Liver (tissue), 9 donors: ENCODE results near the gene SLX9. TPM values are rescaled to one million over a fixed set of nuclear protein-coding genes. Genes with fewer than 3 reads are reported as not detected.

Experiments used
- DNase-seq: peaks from one replicate; pipeline ENCODE4 v3.0.0-alpha.2; 2017; ENCODE audit warnings: low spot score
- H3K27ac ChIP-seq, 2 donors: one replicate each; pipeline ENCODE4 v1.7.0; 2013; ENCODE audit warnings: inconsistent platforms in 2 of 2, low read length in 2 of 2, control low read depth in 1 of 2, low read depth in 1 of 2, mild to moderate bottlenecking in 1 of 2
- H3K27me3 ChIP-seq, 4 donors: one replicate each; pipeline versions ENCODE4 v1.6.1 to v1.7.0; 2013; ENCODE audit warnings: low read length in 3 of 4, inconsistent platforms in 1 of 4, mild to moderate bottlenecking in 1 of 4, moderate library complexity in 1 of 4; ENCODE audit not compliant: control insufficient read depth in 4 of 4, insufficient read depth in 4 of 4
- H3K36me3 ChIP-seq, 4 donors: one replicate each; pipeline versions ENCODE4 v1.6.1 to v1.7.0; 2013; ENCODE audit warnings: low read length in 3 of 4, mild to moderate bottlenecking in 3 of 4, low read depth in 1 of 4, moderate library complexity in 1 of 4; ENCODE audit not compliant: control insufficient read depth in 4 of 4, insufficient read depth in 3 of 4
- H3K4me1 ChIP-seq, 4 donors: one replicate each; pipeline versions ENCODE4 v1.6.1 to v1.7.0; 2013; ENCODE audit warnings: low read length in 3 of 4, mild to moderate bottlenecking in 3 of 4, moderate library complexity in 1 of 4; ENCODE audit not compliant: control insufficient read depth in 4 of 4, insufficient read depth in 4 of 4
- H3K4me3 ChIP-seq, 3 donors: one replicate each; pipeline versions ENCODE4 v1.6.1 to v1.7.0; 2013; ENCODE audit warnings: low read length in 3 of 3, control low read depth in 1 of 3, low read depth in 1 of 3, mild to moderate bottlenecking in 1 of 3
- H3K9ac ChIP-seq, 2 donors: one replicate each; pipeline ENCODE4 v1.7.0; 2013; ENCODE audit warnings: low read length in 2 of 2, mild to moderate bottlenecking in 2 of 2, moderate library complexity in 2 of 2, control low read depth in 1 of 2, low read depth in 1 of 2
- H3K9me3 ChIP-seq, 4 donors: one replicate each; pipeline versions ENCODE4 v1.6.1 to v1.7.0; 2013; ENCODE audit warnings: low read length in 3 of 4; ENCODE audit not compliant: control insufficient read depth in 4 of 4
- ATF3 ChIP-seq: IDR thresholded peaks from 2 replicates; pipeline ENCODE4 v1.6.1; 2016; ENCODE audit warnings: antibody characterized with exemption
- CTCF ChIP-seq: fragments of 150-350 bp; IDR thresholded peaks from 2 replicates; pipeline ENCODE4 v1.5.1; 2017; ENCODE audit warnings: improper control_type of control experiment, low read depth, low read length; ENCODE audit not compliant: missing input control
- EGR1 ChIP-seq, 2 donors: IDR thresholded peaks; 2 replicates each; pipeline ENCODE4 v1.6.1; 2016 to 2018; ENCODE audit warnings: antibody characterized with exemption in 2 of 2, low read depth in 2 of 2
- FOXA1 ChIP-seq: IDR thresholded peaks from 2 replicates; pipeline ENCODE4 v1.6.1; 2016; ENCODE audit warnings: antibody characterized with exemption
- FOXA2 ChIP-seq: IDR thresholded peaks from 2 replicates; pipeline ENCODE4 v1.6.1; 2016; ENCODE audit warnings: antibody characterized with exemption
- GABPA ChIP-seq, 2 donors: IDR thresholded peaks in 1 of 2; conservative IDR thresholded peaks in 1 of 2; 2 replicates each; pipeline ENCODE4 v1.6.1; 2016; ENCODE audit warnings: antibody characterized with exemption in 2 of 2, mild to moderate bottlenecking in 1 of 2, moderate library complexity in 1 of 2
- HNF4A ChIP-seq, 2 donors: conservative IDR thresholded peaks; 2 replicates each; pipeline ENCODE4 v1.6.1; 2016; ENCODE audit warnings: antibody characterized with exemption in 2 of 2, mild to moderate bottlenecking in 2 of 2
- HNF4G ChIP-seq: IDR thresholded peaks from 2 replicates; pipeline ENCODE4 v1.6.1; 2016; ENCODE audit warnings: antibody characterized with exemption
- JUND ChIP-seq, 2 donors: IDR thresholded peaks; 2 replicates each; pipeline ENCODE4 v1.6.1; 2016; ENCODE audit warnings: antibody characterized with exemption in 2 of 2
- MAX ChIP-seq: IDR thresholded peaks from 2 replicates; pipeline ENCODE4 v1.6.1; 2016; ENCODE audit warnings: antibody characterized with exemption
- NR2F2 ChIP-seq: IDR thresholded peaks from 2 replicates; pipeline ENCODE4 v1.6.1; 2016; ENCODE audit warnings: antibody characterized with exemption
- REST ChIP-seq: IDR thresholded peaks from 2 replicates; pipeline ENCODE4 v1.6.1; 2016; ENCODE audit warnings: antibody characterized with exemption, mild to moderate bottlenecking
- RXRA ChIP-seq, 2 donors: IDR thresholded peaks; 2 replicates each; pipeline ENCODE4 v1.6.1; 2017 to 2018; ENCODE audit warnings: antibody characterized with exemption in 2 of 2, mild to moderate bottlenecking in 1 of 2
- SP1 ChIP-seq: IDR thresholded peaks from 2 replicates; pipeline ENCODE4 v1.6.1; 2018; ENCODE audit warnings: antibody characterized with exemption, mild to moderate bottlenecking
- TAF1 ChIP-seq: conservative IDR thresholded peaks from 2 replicates; pipeline ENCODE4 v1.6.1; 2016; ENCODE audit warnings: antibody characterized with exemption, mild to moderate bottlenecking
- YY1 ChIP-seq: IDR thresholded peaks from 2 replicates; pipeline ENCODE4 v1.6.1; 2016; ENCODE audit warnings: antibody characterized with exemption, mild to moderate bottlenecking
- WGBS: extraction: QIAGEN DNeasy Blood & Tissue Kit; methylation state at CpG from one replicate; pipeline ENCODE4 v1.1.7; 2013; 5-methylcytosine and 5-hydroxymethylcytosine counted together
- polyA plus RNA-seq, 2 donors: library from polyadenylated mRNA; stranded (reverse) in 1 of 2; unstranded in 1 of 2; fragments of 200-250 nt in 1 of 2; fragments of >200 nt in 1 of 2; fragmentation: Nextera tagmentation in 1 of 2; extraction: Ambion mirVana in 1 of 2; gene quantifications; one replicate each; pipeline versions ENCODE4 v1.2.1 to v1.2.3, GENCODE V29; 2013 to 2015
- total RNA-seq, 2 donors: library from RNA; depleted of rRNA; stranded (reverse); fragments of >200 nt; gene quantifications; one replicate each; pipeline ENCODE4 v1.2.3, GENCODE V29; 2014
- donor health status: healthy.
- donor health status: healthy.
- donor health status: healthy.
- donor health status: healthy.
- donor health status: healthy.

Gene SLX9
- total and polyA plus RNA-seq, 4 donors: 7.5 to 20.3 (median 12.2) TPM

- peak overlapping the region; percentile 10 to 41 for H3K27ac ChIP-seq
Measured at GRCh38 chr21:44924606-44925377, 15.0 kb upstream of the SLX9 start.

GRCh38 chr21:44925378-44925755 is 14.5 kb upstream of the SLX9 start:
- H3K9ac ChIP-seq: no peak overlapping the region
- H3K4me3 ChIP-seq: no peak overlapping the region
- WGBS: 94% methylated on average over 1 of the region's 1 CpG
- no peaks in the 10 kb centered on the region for H3K36me3 ChIP-seq
- H3K4me1 ChIP-seq: peaks cover 0 to 4% (median 0%) of the 10 kb centered on the region in 4 donors
- TF ChIP-seq JUND (IDR thresholded peaks at IDR 0.05): no peak
- TF ChIP-seq GABPA (IDR thresholded peaks at IDR 0.05 in 1 of 2, conservative IDR thresholded peaks at IDR 0.05 in 1 of 2): no peak
- no peaks in the 10 kb centered on the region for H3K9me3 ChIP-seq
- H3K27me3 ChIP-seq: no peaks in the 10 kb centered on the region
- no peak for DNase-seq
- peak overlapping the region; percentile 10 to 41 for H3K27ac ChIP-seq

More at GRCh38 chr21:44924606-44925377, 15.0 kb upstream of the SLX9 start:
- no peak for DNase-seq
- no peaks in the 10 kb centered on the region for H3K27me3 ChIP-seq
- no peak overlapping the region for H3K4me3 ChIP-seq
- H3K36me3 ChIP-seq: no peaks in the 10 kb centered on the region
- 74% methylated on average over 10 of the region's 10 CpGs for WGBS
- H3K4me1 ChIP-seq: peaks cover 0 to 4% (median 0%) of the 10 kb centered on the region in 4 donors
- no peak overlapping the region for H3K9ac ChIP-seq
- TF ChIP-seq TAF1: no peak
- no peak for TF ChIP-seq NR2F2
- TF ChIP-seq EGR1 (IDR thresholded peaks at IDR 0.05; ENCODE audit: low read depth in 2 of 2): no peak
- no peak for TF ChIP-seq HNF4A (conservative IDR thresholded peaks at IDR 0.05)
- no peak for TF ChIP-seq MAX
- TF ChIP-seq RXRA (IDR thresholded peaks at IDR 0.05): no peak
- no peak for TF ChIP-seq GABPA (IDR thresholded peaks at IDR 0.05 in 1 of 2, conservative IDR thresholded peaks at IDR 0.05 in 1 of 2)
- H3K9me3 ChIP-seq: no peaks in the 10 kb centered on the region

- H3K9me3 ChIP-seq: no peaks in the 10 kb centered on the region
- no peaks in the 10 kb centered on the region for H3K27me3 ChIP-seq
- H3K9ac ChIP-seq: no peak overlapping the region
- TF ChIP-seq MAX (no peak), REST (no peak), NR2F2 (no peak), HNF4A (conservative IDR thresholded peaks at IDR 0.05) (no peak), EGR1 (IDR thresholded peaks at IDR 0.05; ENCODE audit: low read depth in 2 of 2) (no peak), RXRA (IDR thresholded peaks at IDR 0.05) (no peak), YY1 (no peak), HNF4G (no peak), SP1 (no peak), FOXA2 (no peak), TAF1 (no peak), ATF3 (no peak), JUND (IDR thresholded peaks at IDR 0.05) (no peak), FOXA1 (no peak), CTCF (no peak)
- peaks cover 1 to 13% (median 8%) of the 10 kb centered on the region in 4 donors for H3K4me1 ChIP-seq
- peak overlapping the region; percentile 21 to 25 for H3K27ac ChIP-seq
- no peak overlapping the region for H3K4me3 ChIP-seq
- no peaks in the 10 kb centered on the region for H3K36me3 ChIP-seq
- DNase-seq: no peak
- WGBS: 72% methylated on average over 24 of the region's 24 CpGs
Measured at GRCh38 chr21:44926331-44927101, 13.3 kb upstream of the SLX9 start.
